Neural cell (in vitro differentiated cells): ENCODE measurements around the gene EVL.

ENCODE experiments used
- CTCF ChIP-seq: fragments of 450-650 bp; IDR thresholded peaks from 2 replicates; pipeline ENCODE4 v1.5.1; 2014; ENCODE audit warnings: antibody characterized with exemption, mild to moderate bottlenecking, moderate library complexity; ENCODE audit not compliant: poor library complexity, severe bottlenecking
- EZH2 ChIP-seq: fragments of 200-600, 300-800 bp; shearing (Covaris generic), sonication (generic); IDR thresholded peaks from 2 replicates; pipeline ENCODE4 v1.6.1; 2014; ENCODE audit warnings: antibody characterized with exemption, low read length, borderline replicate concordance, mild to moderate bottlenecking; ENCODE audit not compliant: insufficient read depth, poor library complexity, severe bottlenecking
- POLR2AphosphoS5 ChIP-seq: IDR thresholded peaks from 2 replicates; pipeline ENCODE4 v1.6.1; 2012

DNA sequence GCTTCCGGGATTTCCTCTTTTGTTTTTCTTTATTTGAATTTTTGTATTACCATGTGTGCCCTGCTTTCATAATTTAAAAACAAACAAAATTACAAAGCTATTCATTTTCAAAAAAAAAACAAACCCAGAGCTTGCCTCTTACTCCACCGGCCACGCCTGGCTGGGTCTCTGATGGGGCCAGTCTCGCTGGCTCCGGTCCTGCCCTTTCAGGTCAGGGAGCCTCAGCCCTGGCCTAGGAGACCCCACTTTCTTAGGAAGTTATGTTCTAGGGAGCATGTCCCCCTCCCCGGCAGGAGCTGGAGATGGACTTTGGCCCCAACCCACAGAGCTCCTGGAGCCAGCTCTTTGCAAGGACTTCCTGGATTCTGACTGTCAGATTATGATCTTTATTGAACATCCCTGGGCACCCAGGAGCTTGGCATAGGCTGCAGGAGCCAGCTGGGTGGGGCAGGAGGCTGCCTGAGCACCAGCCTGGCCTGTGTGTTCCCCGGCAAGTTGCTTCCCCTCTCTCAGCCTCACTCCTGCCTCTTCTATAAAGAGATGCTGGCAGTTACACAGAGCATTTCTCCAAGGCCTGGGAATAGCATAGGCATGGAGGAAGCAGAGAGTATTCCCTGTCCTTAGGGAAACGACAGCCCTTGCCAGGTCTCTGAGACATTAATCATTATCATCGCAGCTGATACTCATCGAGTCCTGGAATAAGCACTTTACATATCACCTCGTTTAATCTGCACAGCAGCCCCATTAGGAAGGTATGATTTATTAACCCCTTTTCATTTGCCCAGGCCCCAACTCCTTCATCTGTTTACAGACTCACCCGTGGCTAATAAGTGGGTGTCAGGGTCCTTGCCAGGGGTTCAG lies 90.8 kb downstream of the EVL start:
- TF ChIP-seq CTCF, result no peak
- TF ChIP-seq EZH2, result no peak
- TF ChIP-seq POLR2AphosphoS5, result no peak
